H1 (cell line): ENCODE results near the gene PRR35. TPM values are rescaled to one million over a fixed set of nuclear protein-coding genes. Genes with fewer than 3 reads are reported as not detected.

Experiments used
- POLR2A ChIP-seq, 2 experiments: IDR thresholded peaks; 1 replicate in 1 of 2; 2 replicates in 1 of 2; pipeline ENCODE4 v1.6.1; 2011; ENCODE audit warnings: low read depth in 2 of 2, low read length in 2 of 2, mild to moderate bottlenecking in 2 of 2; ENCODE audit errors: control extremely low read depth in 1 of 2
- SIX5 ChIP-seq: IDR thresholded peaks from 2 replicates; pipeline ENCODE4 v1.6.1; 2011; ENCODE audit warnings: mild to moderate bottlenecking, low read depth, low read length
- SP1 ChIP-seq: IDR thresholded peaks from 2 replicates; pipeline ENCODE4 v1.6.1; 2011; ENCODE audit warnings: low read depth, low read length
- SUZ12 ChIP-seq: fragments of 200-600 bp; sonication (generic); IDR thresholded peaks from 2 replicates; pipeline ENCODE4 v1.6.1; 2012; ENCODE audit warnings: mild to moderate bottlenecking, inconsistent platforms, low read length, moderate library complexity, mixed read lengths
- TAF7 ChIP-seq: optimal IDR thresholded peaks from 2 replicates; pipeline ENCODE3; 2011; ENCODE audit warnings: low read depth, mild to moderate bottlenecking, inconsistent platforms, low read length, moderate library complexity, borderline replicate concordance
- polyA plus RNA-seq, 7 experiments: library from polyadenylated mRNA; depleted of rRNA in 3 of 7; stranded (reverse) in 5 of 7; unstranded in 2 of 7; fragments of >200 nt in 5 of 7; fragments of 200-250 nt in 2 of 7; gene quantifications; 1 replicate in 5 of 7; 2 replicates in 1 of 7; 4 replicates in 1 of 7; pipeline versions ENCODE4 v1.2.1 to v1.2.3, GENCODE V29; 2011 to 2013; ENCODE audit warnings: missing spikeins in 2 of 7, mixed read lengths in 2 of 7
- total RNA-seq: library from RNA; stranded (reverse); fragmentation: NEBNext Ultra II Directional; extraction: Animal tissue kit (Norgen Biotek cat#: 25700); gene quantifications from 2 replicates; pipeline ENCODE4 v1.2.1, GENCODE V29; 2021
- TF ChIP-seq, protein P1 (sequence below): IDR thresholded peaks from 2 replicates; pipeline ENCODE4 v1.6.1; 2011; ENCODE audit warnings: low read depth, mild to moderate bottlenecking, low read length; ENCODE audit not compliant: insufficient read depth

PRR35 gene
- total and polyA plus RNA-seq, 2 of the 8 experiments (the other 6 are each of a cell fraction or from before 2014, with no cell fraction given): 0.38 to 0.50 TPM

DNA sequence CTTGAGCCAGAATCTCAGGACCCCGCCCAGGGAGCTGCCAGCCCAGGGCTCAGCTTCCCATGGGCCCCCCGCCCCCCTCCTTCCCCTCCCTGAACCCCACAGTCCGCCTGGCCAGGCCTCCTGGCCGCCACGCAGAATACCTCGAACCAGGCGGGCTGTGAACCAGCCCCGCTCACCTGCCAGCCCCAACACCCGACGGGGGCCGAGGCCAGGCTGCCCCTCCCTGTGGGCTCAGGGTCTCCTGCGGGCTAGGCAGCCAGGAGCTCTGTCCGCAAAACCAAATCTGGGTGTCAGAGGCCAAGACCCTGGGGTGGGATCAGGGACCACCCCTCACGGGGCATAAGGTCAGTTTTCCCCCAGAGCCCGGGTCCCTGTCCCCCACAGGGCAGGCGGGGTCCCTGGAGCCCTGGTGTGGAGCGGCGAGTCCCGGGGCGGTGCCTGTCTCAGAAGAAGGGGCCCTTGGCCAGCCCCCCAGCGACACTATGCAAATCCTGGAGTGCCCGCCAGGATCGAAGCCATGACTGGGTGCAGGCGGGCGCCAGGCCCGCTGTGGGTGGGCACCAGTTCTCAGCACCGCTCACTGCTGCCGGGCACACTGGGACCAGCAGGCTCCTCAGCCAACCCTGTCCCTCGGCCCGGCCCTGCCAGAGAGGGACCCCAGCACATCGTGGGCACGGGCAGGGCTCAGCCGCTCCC, 6.4 kb upstream of the PRR35 start (continued):
- TF ChIP-seq SUZ12: no peak
- TF ChIP-seq POLR2A (IDR thresholded peaks at IDR 0.05; ENCODE audit: control extremely low read depth in 1 of 2, low read depth in 2 of 2, low read length in 2 of 2): no peak
- TF ChIP-seq, protein P1, sequence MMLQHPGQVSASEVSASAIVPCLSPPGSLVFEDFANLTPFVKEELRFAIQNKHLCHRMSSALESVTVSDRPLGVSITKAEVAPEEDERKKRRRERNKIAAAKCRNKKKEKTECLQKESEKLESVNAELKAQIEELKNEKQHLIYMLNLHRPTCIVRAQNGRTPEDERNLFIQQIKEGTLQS: no peak
- TF ChIP-seq SP1: no peak
- TF ChIP-seq SIX5: no peak
- TF ChIP-seq TAF7: no peak
- TF ChIP-seq, all 59 proteins: peak for 0
